Measurements from ENCODE around the gene ELK1.
A peak's percentile ranks its signal among the peaks of the same experiment; 100 is the strongest.

DNA sequence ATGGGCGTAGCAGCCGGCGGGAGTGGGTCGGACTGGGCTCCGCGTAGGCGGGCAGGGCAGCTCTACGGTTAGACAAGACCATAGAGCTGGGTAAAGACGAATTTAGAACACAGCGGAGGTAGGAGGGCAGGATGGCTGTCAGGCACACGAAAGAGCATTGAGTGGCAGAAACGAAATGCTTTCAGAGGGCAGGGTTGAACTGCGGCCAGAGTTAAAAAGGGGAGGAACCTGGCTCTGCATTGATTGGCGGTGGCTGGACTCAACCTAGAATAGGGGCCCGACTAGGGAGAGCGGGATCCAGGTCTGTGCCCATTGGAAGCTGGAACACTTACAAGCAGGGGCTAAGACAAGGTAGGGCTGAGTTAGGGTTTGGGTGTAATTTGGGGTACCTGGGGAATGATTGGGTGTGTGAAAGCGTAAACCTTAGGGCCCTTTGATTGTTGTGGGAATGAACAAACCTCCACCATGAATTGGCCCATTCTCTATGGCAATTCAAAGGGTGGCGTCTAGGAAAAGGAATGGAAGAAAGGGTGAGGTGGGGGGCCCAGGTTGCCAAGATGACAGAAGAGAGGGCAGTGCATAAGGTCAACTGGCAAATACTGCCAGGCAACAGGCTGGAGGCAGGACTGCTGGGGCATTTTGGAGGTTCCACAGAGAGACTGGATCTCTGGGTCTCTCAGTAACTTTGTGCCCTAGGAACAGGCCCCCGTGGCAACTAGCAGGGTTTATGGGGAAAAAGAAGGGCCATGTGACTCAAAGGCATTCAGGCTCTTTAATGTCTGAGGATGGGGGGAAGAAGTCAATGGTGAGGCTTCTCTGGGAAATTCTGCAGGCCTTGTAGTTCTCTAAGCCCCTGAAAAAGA lies 911 bp upstream of the ELK1 start:
- peak; percentile 50 for TF ChIP-seq POLR2A (IDR thresholded peaks at IDR 0.05)
- TF ChIP-seq, protein P1, sequence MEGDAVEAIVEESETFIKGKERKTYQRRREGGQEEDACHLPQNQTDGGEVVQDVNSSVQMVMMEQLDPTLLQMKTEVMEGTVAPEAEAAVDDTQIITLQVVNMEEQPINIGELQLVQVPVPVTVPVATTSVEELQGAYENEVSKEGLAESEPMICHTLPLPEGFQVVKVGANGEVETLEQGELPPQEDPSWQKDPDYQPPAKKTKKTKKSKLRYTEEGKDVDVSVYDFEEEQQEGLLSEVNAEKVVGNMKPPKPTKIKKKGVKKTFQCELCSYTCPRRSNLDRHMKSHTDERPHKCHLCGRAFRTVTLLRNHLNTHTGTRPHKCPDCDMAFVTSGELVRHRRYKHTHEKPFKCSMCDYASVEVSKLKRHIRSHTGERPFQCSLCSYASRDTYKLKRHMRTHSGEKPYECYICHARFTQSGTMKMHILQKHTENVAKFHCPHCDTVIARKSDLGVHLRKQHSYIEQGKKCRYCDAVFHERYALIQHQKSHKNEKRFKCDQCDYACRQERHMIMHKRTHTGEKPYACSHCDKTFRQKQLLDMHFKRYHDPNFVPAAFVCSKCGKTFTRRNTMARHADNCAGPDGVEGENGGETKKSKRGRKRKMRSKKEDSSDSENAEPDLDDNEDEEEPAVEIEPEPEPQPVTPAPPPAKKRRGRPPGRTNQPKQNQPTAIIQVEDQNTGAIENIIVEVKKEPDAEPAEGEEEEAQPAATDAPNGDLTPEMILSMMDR (IDR thresholded peaks at IDR 0.05): no peak

Data from right lobe of liver (tissue), 4 donors.